GM12891 (cell line): ENCODE results near the gene FAM114A2.

ENCODE experiments used
- PAX5 ChIP-seq: IDR thresholded peaks from 2 replicates; pipeline ENCODE4 v1.6.1; 2011; ENCODE audit warnings: low read length, moderate library complexity, mild to moderate bottlenecking; ENCODE audit not compliant: insufficient read depth, severe bottlenecking
- POLR2A ChIP-seq: IDR thresholded peaks from 2 replicates; pipeline ENCODE4 v1.6.1; 2011; ENCODE audit warnings: low read depth, low read length, control low read depth
- POLR2AphosphoS5 ChIP-seq: IDR thresholded peaks from 2 replicates; pipeline ENCODE4 v1.6.1; 2011; ENCODE audit warnings: low read depth, low read length, control low read depth
- POU2F2 ChIP-seq: IDR thresholded peaks from 2 replicates; pipeline ENCODE4 v1.6.1; 2011; ENCODE audit warnings: low read depth, mild to moderate bottlenecking, control low read depth, low read length, moderate library complexity
- TAF1 ChIP-seq: IDR thresholded peaks from 2 replicates; pipeline ENCODE4 v1.6.1; 2011; ENCODE audit warnings: low read depth, low read length, control low read depth

- TF ChIP-seq POLR2AphosphoS5 (no peak), POLR2A (no peak), TAF1 (no peak), PAX5 (no peak), POU2F2 (no peak)
These were observed 48.5 kb upstream of the FAM114A2 start for GRCh38 chr5:154087260-154087659.
